PC-9 (cell line): ENCODE data around the gene TCEA2. TPM values are rescaled to one million over a fixed set of nuclear protein-coding genes. Genes with fewer than 3 reads are reported as not detected.

ENCODE experiments used
- BruUV-seq: library from RNA; stranded (reverse); fragments of 400-500 nt; replicated peaks from 2 replicates; lab custom pipeline; 2021; lab: Mats Ljungman, UMichigan
- CTCF ChIA-PET: fragments of 300-600 bp; sonication (Branson Sonifier 250); formaldehyde crosslinking; loops from one replicate; lab custom pipeline; 2022; ENCODE audit warnings: antibody characterized with exemption; lab: Charles Lee
- POLR2A ChIA-PET: fragments of 300-600 bp; sonication (Branson Sonifier 250); formaldehyde crosslinking; loops from one replicate; lab custom pipeline; 2022; ENCODE audit warnings: antibody characterized with exemption; ENCODE audit not compliant: unreplicated experiment; lab: Charles Lee
- DNase-seq, 2 experiments: peaks; one replicate each; pipeline versions ENCODE4 v3.0.0 to v3.0.0-alpha.2; 2015 to 2022; ENCODE audit warnings: mixed read lengths in 1 of 2
- H2AFZ ChIP-seq: fragments of 200-600 bp; sonication (generic); 2 replicates; pipeline ENCODE4 v1.8.1; 2017; ENCODE audit warnings: antibody characterized with exemption
- H3F3A ChIP-seq: fragments of 200-600 bp; sonication (generic); 2 replicates; pipeline ENCODE4 v1.8.1; 2017; ENCODE audit warnings: antibody characterized with exemption, mild to moderate bottlenecking, low read depth; ENCODE audit not compliant: insufficient read depth
- H3K27ac ChIP-seq: fragments of 200-600 bp; sonication (generic); 2 replicates; pipeline ENCODE4 v1.6.1; 2016; ENCODE audit warnings: mixed run types
- H3K27me3 ChIP-seq: fragments of 200-600 bp; sonication (generic); 2 replicates; pipeline ENCODE4 v1.6.1; 2016; ENCODE audit warnings: low read depth, mixed run types; ENCODE audit not compliant: insufficient read depth
- H3K36me3 ChIP-seq: fragments of 200-600 bp; sonication (generic); 2 replicates; pipeline ENCODE4 v1.6.1; 2016; ENCODE audit warnings: low read depth, mixed run types
- H3K4me1 ChIP-seq: fragments of 200-600 bp; sonication (generic); replicated peaks from 2 replicates; pipeline ENCODE4 v1.6.1; 2016; ENCODE audit warnings: mixed run types; ENCODE audit not compliant: insufficient read depth
- H3K4me2 ChIP-seq: fragments of 200-600 bp; sonication (generic); 2 replicates; pipeline ENCODE4 v1.6.1; 2017; ENCODE audit warnings: mixed run types
- H3K4me3 ChIP-seq: fragments of 200-600 bp; sonication (generic); 2 replicates; pipeline ENCODE4 v1.6.1; 2016; ENCODE audit warnings: mixed run types
- H3K79me2 ChIP-seq: fragments of 200-600 bp; sonication (generic); 2 replicates; pipeline ENCODE4 v1.6.1; 2017; ENCODE audit warnings: low read depth, mixed run types
- H3K9me2 ChIP-seq: fragments of 200-600 bp; sonication (generic); 2 replicates; pipeline ENCODE4 v1.8.1; 2017; ENCODE audit warnings: mild to moderate bottlenecking; ENCODE audit not compliant: insufficient read depth
- H3K9me3 ChIP-seq: fragments of 200-600 bp; sonication (generic); 2 replicates; pipeline ENCODE4 v1.8.1; 2016; ENCODE audit warnings: low read depth; ENCODE audit not compliant: insufficient read depth
- H4K20me1 ChIP-seq: fragments of 200-600 bp; sonication (generic); 2 replicates; pipeline ENCODE4 v1.8.1; 2017; ENCODE audit not compliant: insufficient read depth
- CTCF ChIP-seq: fragments of 200-600 bp; sonication (generic); conservative IDR thresholded peaks from 2 replicates; pipeline ENCODE4 v1.6.1; 2017; ENCODE audit warnings: mixed run types, antibody characterized with exemption, mild to moderate bottlenecking, moderate library complexity
- EZH2 ChIP-seq: fragments of 200-600 bp; sonication (generic); IDR thresholded peaks from 2 replicates; pipeline ENCODE4 v1.8.0; 2017; ENCODE audit warnings: antibody characterized with exemption, low read depth
- intact Hi-C: fragments of 100-400 bp; cut with micrococcal nuclease; formaldehyde crosslinking; loops from one replicate; pipeline ENCODE4 v1.10.0; 2022; ENCODE audit not compliant: unreplicated experiment
- total RNA-seq: library from RNA; stranded (reverse); gene quantifications from 2 replicates; pipeline ENCODE4 v1.2.3, GENCODE V29; 2021

Gene TCEA2
- total RNA-seq, 1 experiment from 2014 or later = 100 TPM

DNA sequence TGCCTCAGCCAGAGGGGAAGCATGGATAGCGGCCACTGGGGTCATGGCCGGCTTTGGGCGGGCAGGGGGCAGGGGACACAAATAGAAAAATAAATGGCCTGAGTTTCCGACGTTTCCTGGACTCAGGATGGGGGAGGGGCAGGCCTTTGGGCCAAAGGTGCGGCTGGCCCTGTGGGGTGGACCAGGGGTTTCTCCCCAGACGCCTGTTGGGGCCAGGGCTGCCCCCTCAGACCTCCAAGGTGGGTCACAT is 6.4 kb upstream of the TCEA2 start:
- intact Hi-C loops = loop anchor here (5.0 kb wide), 2 partner anchors 519 to 619 kb away; partner anchors contain the start of gene PTK6
- H3F3A ChIP-seq = peaks cover 25% of the 10 kb centered on the region; the same call in 1 of the 2 replicates
- no peaks in the 10 kb centered on the region for H3K9me2 ChIP-seq
- no TSS peak for BruUV-seq
- no peak overlapping the region for H3K4me2 ChIP-seq
- no peak overlapping the region for H3K4me3 ChIP-seq
- no peak overlapping the region for H2AFZ ChIP-seq
- ChIA-PET POLR2A (no interaction called here), CTCF (interaction anchor here (0.6 kb wide), 1 partner anchor 76 kb away, joined by 3 read pairs; no protein-coding TSS in a partner anchor)
- H3K4me1 ChIP-seq = peaks cover 14% of the 10 kb centered on the region
- 0 out of 2 replicates have a peak, but pooled peaks cover 13% of the 10 kb centered on the region for H3K27me3 ChIP-seq
- no peaks in the 10 kb centered on the region for H4K20me1 ChIP-seq
- H3K9me3 ChIP-seq = no peaks in the 10 kb centered on the region
- no peaks in the 10 kb centered on the region for H3K79me2 ChIP-seq
- TF ChIP-seq EZH2 = no peak
- TF ChIP-seq CTCF = no peak
- no peaks in the 10 kb centered on the region for H3K36me3 ChIP-seq
- DNase-seq = no peak
- H3K27ac ChIP-seq = no peak overlapping the region

DNA sequence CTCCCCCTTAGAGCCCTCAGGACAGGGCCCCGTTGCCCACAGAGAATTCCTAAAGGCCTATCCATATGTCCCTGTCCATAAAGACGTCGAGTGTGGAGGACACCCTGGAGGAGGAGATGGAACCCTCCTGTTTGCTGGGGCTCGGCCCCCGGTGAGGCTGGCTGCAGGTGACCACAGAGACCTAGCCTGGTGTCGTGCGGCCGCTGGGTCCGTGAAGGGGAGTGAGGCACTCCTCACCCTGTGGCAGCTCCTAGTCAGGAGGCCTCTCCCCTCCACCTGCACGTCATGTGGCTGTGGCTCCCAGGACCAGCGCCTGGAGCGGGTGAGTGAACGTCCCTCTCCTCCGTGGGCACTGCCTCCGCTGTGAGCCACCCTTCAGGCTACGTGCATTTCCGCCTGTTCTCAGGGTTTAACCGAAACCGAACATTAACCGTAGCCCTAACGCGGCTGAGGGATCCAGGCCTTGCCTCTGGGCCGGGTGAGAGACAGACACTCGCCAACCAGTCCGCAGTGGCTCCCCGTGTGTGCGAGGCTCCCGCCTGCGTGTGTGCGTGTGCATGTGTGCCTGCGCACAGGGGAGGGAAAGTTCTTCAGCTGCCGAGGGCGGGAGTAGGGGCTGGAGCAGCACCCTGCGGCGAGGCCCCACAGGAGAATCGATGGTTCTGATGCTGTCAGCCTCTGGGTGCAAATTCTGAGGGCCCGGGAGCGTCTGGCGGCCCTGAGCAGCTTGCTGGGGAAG is 5.9 kb upstream of the TCEA2 start:
- Histone ChIP-seq H3K4me3 (no peak overlapping the region), H2AFZ (no peak overlapping the region), H3K9me2 (no peaks in the 10 kb centered on the region), H3K27ac (no peak overlapping the region), H3K27me3 (0 out of 2 replicates have a peak, but pooled peaks cover 8% of the 10 kb centered on the region), H4K20me1 (no peaks in the 10 kb centered on the region), H3K4me2 (no peak overlapping the region), H3K9me3 (no peaks in the 10 kb centered on the region), H3K36me3 (no peaks in the 10 kb centered on the region), H3K4me1 (peaks cover 16% of the 10 kb centered on the region), H3F3A (peaks cover 25% of the 10 kb centered on the region; the same call in 1 of the 2 replicates), H3K79me2 (no peaks in the 10 kb centered on the region)
- no peak for DNase-seq
- TF ChIP-seq EZH2 (no peak), CTCF (no peak)
- POLR2A ChIA-PET = no interaction called here
- BruUV-seq = no TSS peak
- CTCF ChIA-PET = no interaction called here
- intact Hi-C loops = loop anchor here (5.0 kb wide), 2 partner anchors 520 to 620 kb away; partner anchors contain the start of gene PTK6

- Histone ChIP-seq H3K9me3 (no peaks in the 10 kb centered on the region), H3K79me2 (no peaks in the 10 kb centered on the region), H3K27me3 (no peaks in the 10 kb centered on the region), H3K9me2 (no peaks in the 10 kb centered on the region), H3F3A (peaks cover 25% of the 10 kb centered on the region; the same call in 1 of the 2 replicates), H3K4me1 (peaks cover 21% of the 10 kb centered on the region), H3K4me3 (no peak overlapping the region), H3K27ac (no peak overlapping the region), H2AFZ (no peak overlapping the region), H4K20me1 (no peaks in the 10 kb centered on the region), H3K36me3 (no peaks in the 10 kb centered on the region), H3K4me2 (peak overlapping the region; percentile 20; the same call in 1 of the 2 replicates)
- peak; percentile 90 for TF ChIP-seq CTCF
- TF ChIP-seq EZH2 = no peak
- POLR2A ChIA-PET = no interaction called here
- CTCF ChIA-PET = no interaction called here
- intact Hi-C loops = loop anchor here (5.0 kb wide), 2 partner anchors 521 to 621 kb away; partner anchors contain the start of gene PTK6
- peak; percentile 55 to 87 for DNase-seq
- BruUV-seq = no TSS peak
These were observed 5.1 kb upstream of the TCEA2 start for GRCh38 chr20:64057628-64058498.
